ENCODE measurements around the gene PDE2A. TPM values are rescaled to one million over a fixed set of nuclear protein-coding genes. Genes with fewer than 3 reads are reported as not detected.

Gene PDE2A
- total RNA-seq, 1 donor from 2014 or later: 3.0 TPM

DNA sequence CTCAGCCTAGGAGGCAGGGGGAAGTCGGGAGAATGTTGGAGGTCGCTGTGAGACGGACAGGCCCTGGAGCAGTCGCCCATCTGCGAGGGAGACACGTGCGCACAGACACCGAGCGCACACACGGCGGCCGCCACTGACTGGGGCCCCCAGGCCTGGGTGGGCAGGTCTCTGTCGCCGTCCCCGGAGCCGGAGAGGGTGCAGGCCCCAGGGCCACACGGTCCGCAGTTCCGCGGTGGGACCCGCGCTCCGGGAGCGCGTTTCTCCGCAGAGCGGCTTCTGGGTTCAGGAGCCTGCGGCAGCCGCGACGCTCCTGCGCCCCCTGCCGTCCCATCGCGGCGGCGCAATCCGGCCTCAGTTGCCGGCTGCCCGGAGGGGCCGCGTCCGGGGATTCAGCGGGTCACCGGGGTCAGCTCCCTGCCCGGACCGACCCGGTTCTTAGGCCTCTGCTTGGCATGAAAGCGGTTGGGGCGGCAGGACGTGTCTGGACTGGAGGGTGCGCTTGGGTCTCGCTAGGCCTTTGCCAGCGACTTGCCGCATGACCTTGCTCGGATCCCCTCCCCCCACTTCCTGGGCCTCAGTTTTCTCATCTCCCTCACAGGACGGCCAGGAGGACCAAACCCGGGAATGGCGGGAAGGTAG is 31.2 kb downstream of the PDE2A start:
- TF ChIP-seq, protein P1, sequence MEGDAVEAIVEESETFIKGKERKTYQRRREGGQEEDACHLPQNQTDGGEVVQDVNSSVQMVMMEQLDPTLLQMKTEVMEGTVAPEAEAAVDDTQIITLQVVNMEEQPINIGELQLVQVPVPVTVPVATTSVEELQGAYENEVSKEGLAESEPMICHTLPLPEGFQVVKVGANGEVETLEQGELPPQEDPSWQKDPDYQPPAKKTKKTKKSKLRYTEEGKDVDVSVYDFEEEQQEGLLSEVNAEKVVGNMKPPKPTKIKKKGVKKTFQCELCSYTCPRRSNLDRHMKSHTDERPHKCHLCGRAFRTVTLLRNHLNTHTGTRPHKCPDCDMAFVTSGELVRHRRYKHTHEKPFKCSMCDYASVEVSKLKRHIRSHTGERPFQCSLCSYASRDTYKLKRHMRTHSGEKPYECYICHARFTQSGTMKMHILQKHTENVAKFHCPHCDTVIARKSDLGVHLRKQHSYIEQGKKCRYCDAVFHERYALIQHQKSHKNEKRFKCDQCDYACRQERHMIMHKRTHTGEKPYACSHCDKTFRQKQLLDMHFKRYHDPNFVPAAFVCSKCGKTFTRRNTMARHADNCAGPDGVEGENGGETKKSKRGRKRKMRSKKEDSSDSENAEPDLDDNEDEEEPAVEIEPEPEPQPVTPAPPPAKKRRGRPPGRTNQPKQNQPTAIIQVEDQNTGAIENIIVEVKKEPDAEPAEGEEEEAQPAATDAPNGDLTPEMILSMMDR (conservative IDR thresholded peaks at IDR 0.05): peak; percentile 98
- Mint-ChIP-seq H3K27ac (ENCODE audit: unreplicated experiment) (no peak overlapping the region), H3K27me3 (ENCODE audit: low read depth) (peaks cover 12% of the 10 kb centered on the region), H3K4me1 (no peaks in the 10 kb centered on the region), H3K9me3 (no peaks in the 10 kb centered on the region), H3K36me3 (ENCODE audit: low read depth) (no peaks in the 10 kb centered on the region), H3K4me3 (no peak overlapping the region)
- peak; percentile 72 for DNase-seq (ENCODE audit: low read depth, low spot score)

DNA sequence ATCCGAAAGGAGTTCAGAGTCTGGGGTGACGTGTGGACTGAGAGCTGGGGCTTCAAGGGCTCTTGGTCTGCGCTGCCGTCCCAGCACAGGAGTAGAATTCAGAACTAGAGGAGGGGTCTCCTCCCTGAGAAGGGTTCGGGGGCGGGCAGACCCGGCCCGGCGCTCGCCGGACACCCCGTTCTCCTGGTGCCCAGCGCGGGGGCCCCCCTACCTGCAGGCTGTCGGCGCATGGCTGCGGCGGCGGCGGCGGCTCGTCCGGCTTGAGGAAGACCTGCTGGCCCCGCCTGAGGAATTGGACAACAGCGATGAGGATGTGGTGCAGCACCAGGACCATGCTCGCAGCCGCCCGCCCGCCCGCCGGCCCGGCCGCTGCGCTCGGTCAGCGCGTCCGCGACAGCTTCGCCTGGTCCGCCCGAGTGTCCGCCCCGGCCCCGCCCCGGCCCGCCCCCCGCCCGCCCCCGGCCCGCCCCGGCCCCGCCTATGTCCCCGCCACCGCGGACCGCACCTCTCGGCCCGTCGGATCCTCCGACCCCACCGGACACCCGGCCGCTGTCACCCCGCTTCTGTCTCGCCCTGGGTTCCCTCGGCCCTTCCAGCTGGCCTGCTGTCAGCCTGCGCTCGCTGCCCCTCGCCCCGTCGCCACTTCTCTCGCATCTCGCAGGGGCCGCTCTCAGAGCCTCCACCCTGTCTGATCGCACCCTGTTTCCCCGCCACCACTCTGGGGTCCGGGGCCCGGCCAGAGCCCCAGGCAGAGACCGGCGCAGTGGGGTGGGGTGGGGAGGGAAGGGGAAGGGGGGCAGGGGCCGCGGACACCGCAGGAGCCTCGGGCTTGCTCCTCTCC is 32.0 kb downstream of the PDE2A start:
- Mint-ChIP-seq H3K4me1 (peaks cover 5% of the 10 kb centered on the region), H3K4me3 (peak overlapping the region; percentile 72), H3K36me3 (ENCODE audit: low read depth) (no peaks in the 10 kb centered on the region), H3K9me3 (no peaks in the 10 kb centered on the region), H3K27ac (ENCODE audit: unreplicated experiment) (no peak overlapping the region), H3K27me3 (ENCODE audit: low read depth) (peaks cover 17% of the 10 kb centered on the region)
- peak; percentile 46 for DNase-seq (ENCODE audit: low read depth, low spot score)
- TF ChIP-seq, protein P1 (conservative IDR thresholded peaks at IDR 0.05): no peak

DNA sequence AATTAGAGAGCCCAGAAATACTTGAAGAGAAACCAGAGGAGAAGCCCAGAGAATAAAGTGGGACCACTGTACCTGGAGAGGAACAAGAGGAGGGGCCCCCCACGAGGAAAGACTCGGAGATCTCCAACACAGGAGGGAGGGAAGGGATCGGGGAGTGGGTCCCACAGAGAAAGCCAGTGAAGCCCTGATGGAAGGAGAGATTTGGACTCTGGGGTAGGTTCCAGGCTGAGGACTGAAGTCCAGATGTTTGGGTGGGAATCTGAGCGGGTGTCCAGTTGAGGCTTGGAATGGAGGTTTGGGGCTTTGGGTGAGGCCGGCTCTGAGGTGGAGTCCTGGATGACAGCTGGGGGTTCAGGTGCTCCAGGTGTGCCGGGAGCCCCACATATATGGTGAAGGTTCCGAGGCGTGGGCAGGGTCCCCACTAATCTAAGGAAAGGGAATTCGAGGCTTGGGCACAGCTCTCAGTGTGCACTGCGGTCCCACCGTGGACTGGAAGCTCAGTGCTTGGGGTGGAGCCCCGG is 32.6 kb downstream of the PDE2A start:
- peaks cover 17% of the 10 kb centered on the region for H3K27me3 Mint-ChIP-seq (ENCODE audit: low read depth)
- H3K9me3 Mint-ChIP-seq: no peaks in the 10 kb centered on the region
- peaks cover 5% of the 10 kb centered on the region for H3K4me1 Mint-ChIP-seq
- H3K27ac Mint-ChIP-seq (ENCODE audit: unreplicated experiment): no peak overlapping the region
- no peak for DNase-seq (ENCODE audit: low read depth, low spot score)
- no peak overlapping the region for H3K4me3 Mint-ChIP-seq
- TF ChIP-seq, protein P1 (conservative IDR thresholded peaks at IDR 0.05): no peak
- H3K36me3 Mint-ChIP-seq (ENCODE audit: low read depth): no peaks in the 10 kb centered on the region

DNA sequence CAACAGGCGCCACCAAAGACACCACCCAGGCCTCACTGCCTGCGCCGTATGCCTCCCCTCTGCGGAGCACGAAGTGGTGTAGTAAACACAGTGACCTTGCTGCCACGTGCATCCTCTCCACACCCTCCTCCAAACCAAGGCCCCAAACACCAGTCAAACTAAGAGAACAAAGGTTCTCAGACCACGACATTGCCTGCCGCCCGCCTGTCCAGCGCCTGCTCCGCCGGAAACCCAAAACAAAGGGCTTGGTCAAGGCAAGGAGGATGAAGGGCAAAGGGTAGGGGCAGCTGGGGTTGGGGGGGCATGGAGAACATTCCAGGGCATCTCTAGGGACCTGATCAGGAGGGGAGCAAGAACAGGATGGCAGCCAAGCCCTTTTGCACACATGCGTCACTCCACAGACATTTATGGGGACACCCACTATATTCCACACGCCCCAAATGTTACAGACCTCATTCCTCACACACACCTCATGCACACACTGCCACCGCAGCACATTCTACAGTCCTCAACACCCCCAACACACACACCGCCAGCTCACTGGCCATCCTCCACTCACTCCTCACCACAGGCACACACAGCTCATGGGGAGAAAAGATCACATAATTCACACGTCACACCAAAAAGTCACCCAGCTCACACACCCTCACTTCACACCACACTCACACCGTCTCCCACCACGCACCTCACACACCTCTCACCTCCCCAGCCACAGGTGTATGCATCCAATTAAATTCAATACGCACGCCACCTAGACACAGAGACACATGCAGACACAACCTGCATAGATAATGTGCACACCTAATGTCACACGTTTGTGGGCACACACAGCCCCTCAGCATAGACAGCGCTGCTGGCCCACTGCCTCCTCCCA is 34.5 kb downstream of the PDE2A start:
- Mint-ChIP-seq H3K4me1 (peaks cover 20% of the 10 kb centered on the region), H3K9me3 (no peaks in the 10 kb centered on the region), H3K4me3 (no peak overlapping the region), H3K36me3 (ENCODE audit: low read depth) (no peaks in the 10 kb centered on the region), H3K27ac (ENCODE audit: unreplicated experiment) (no peak overlapping the region), H3K27me3 (ENCODE audit: low read depth) (peaks cover 24% of the 10 kb centered on the region)
- TF ChIP-seq, protein P1 (conservative IDR thresholded peaks at IDR 0.05): no peak
- DNase-seq (ENCODE audit: low read depth, low spot score): no peak

DNA sequence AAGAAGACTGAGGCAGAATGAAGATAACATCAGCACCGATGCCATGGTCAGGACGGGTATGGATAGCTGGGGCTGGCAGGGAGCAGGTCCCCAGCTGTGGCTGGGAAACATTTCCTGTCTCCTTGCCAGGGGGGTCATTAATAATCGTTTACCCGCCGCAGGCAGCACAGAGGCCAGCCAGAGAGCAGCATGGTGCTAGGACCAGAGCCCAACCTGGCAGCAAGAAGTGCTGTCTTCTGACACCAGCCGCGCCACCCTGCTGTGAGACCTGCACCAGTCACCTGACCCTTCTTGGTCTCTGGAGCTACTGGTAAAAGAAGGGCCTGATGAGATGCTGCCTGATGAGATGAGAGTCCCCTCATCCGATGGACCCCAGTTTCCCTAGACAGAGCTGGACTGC is 36.3 kb downstream of the PDE2A start:
- H3K36me3 Mint-ChIP-seq (ENCODE audit: low read depth): no peaks in the 10 kb centered on the region
- no peaks in the 10 kb centered on the region for H3K9me3 Mint-ChIP-seq
- H3K27ac Mint-ChIP-seq (ENCODE audit: unreplicated experiment): no peak overlapping the region
- H3K4me1 Mint-ChIP-seq: peaks cover 28% of the 10 kb centered on the region
- TF ChIP-seq, protein P1 (conservative IDR thresholded peaks at IDR 0.05): no peak
- peaks cover 17% of the 10 kb centered on the region for H3K27me3 Mint-ChIP-seq (ENCODE audit: low read depth)
- no peak overlapping the region for H3K4me3 Mint-ChIP-seq
- no peak for DNase-seq (ENCODE audit: low read depth, low spot score)
